ENCODE measurements around the gene SH3RF1.
"Not testable (repeated sequence)": the region's sequence is repeated elsewhere in the genome, so short reads cannot be mapped to it uniquely, and the experiment has no call there.

The SH3RF1 gene

GRCh38 chr4:169270810-169271691 lies at the start of gene SH3RF1:
TSS of gene SH3RF1 (minus strand) at chr4:169270956. CDS start at chr4:169269212, 1,744 bp downstream.
- peak; percentile 63 for DNase-seq

GRCh38 chr4:169315530-169316343 lies 45.0 kb upstream of the SH3RF1 start:
- DNase-seq: no peak

- DNase-seq: peak; percentile 21
Observed at GRCh38 chr4:169314906-169315305, 44.1 kb upstream of the SH3RF1 start.

- no peak for DNase-seq
Observed at GRCh38 chr4:169313732-169314131, 43.0 kb upstream of the SH3RF1 start.

GRCh38 chr4:169312690-169313422 lies 42.1 kb upstream of the SH3RF1 start:
- no peak for DNase-seq

GRCh38 chr4:169311643-169312365 lies 41.0 kb upstream of the SH3RF1 start:
- peak; percentile 6 for DNase-seq

GRCh38 chr4:169309326-169309967 lies 38.7 kb upstream of the SH3RF1 start:
- no peak for DNase-seq

- DNase-seq: no peak
Observed at GRCh38 chr4:169307576-169307975, 36.8 kb upstream of the SH3RF1 start.

- no peak for DNase-seq
Observed at GRCh38 chr4:169305651-169306050, 34.9 kb upstream of the SH3RF1 start.

- DNase-seq: peak; percentile 3
Observed at GRCh38 chr4:169305173-169305572, 34.4 kb upstream of the SH3RF1 start.

- DNase-seq: no peak
Observed at GRCh38 chr4:169295822-169296221, 25.1 kb upstream of the SH3RF1 start.

GRCh38 chr4:169293343-169294176 lies 22.8 kb upstream of the SH3RF1 start:
- no peak for DNase-seq

GRCh38 chr4:169287983-169288382 lies 17.2 kb upstream of the SH3RF1 start:
- not testable (repeated sequence) for DNase-seq

GRCh38 chr4:169286562-169287301 lies 16.0 kb upstream of the SH3RF1 start:
- DNase-seq: no peak

- no peak for DNase-seq
Observed at GRCh38 chr4:169283114-169283509, 12.4 kb upstream of the SH3RF1 start.

GRCh38 chr4:169282429-169283113 lies 11.8 kb upstream of the SH3RF1 start:
- DNase-seq: no peak

- no peak for DNase-seq
Observed at GRCh38 chr4:169279108-169279507, 8.4 kb upstream of the SH3RF1 start.

- DNase-seq: peak; percentile 47
Observed at GRCh38 chr4:169278624-169279023, 7.9 kb upstream of the SH3RF1 start.

GRCh38 chr4:169277838-169278237 lies 7.1 kb upstream of the SH3RF1 start:
- DNase-seq: not testable (repeated sequence)

GRCh38 chr4:169275180-169275579 lies 4.4 kb upstream of the SH3RF1 start:
- no peak for DNase-seq

Data from NCI-H526 treated with DMSO at 0.1 percent for 48 hours (cell line).